Ascending aorta (tissue), 2 donors: ENCODE results near the gene OGFOD2. TPM values are rescaled to one million over a fixed set of nuclear protein-coding genes. Genes with fewer than 3 reads are reported as not detected.

Source experiments
- DNase-seq, 2 donors: peaks; one replicate each; pipeline ENCODE4 v3.0.0-alpha.2; 2019; ENCODE audit warnings: low spot score in 2 of 2
- H3K27ac ChIP-seq, 2 donors: fragments of 200-600 bp; sonication (generic); one replicate each; pipeline ENCODE4 v1.5.1; 2016 to 2017; ENCODE audit warnings: mild to moderate bottlenecking in 1 of 2
- H3K27me3 ChIP-seq: fragments of 200-600 bp; sonication (generic); one replicate; pipeline ENCODE4 v1.5.1; 2017
- H3K36me3 ChIP-seq, 2 donors: fragments of 200-600 bp; sonication (generic); one replicate each; pipeline ENCODE4 v1.5.1; 2016
- H3K4me1 ChIP-seq, 2 donors: fragments of 200-600 bp; sonication (generic); one replicate each; pipeline ENCODE4 v1.5.1; 2016 to 2017; ENCODE audit warnings: mild to moderate bottlenecking in 1 of 2
- H3K4me3 ChIP-seq, 2 donors: fragments of 200-600 bp; sonication (generic); one replicate each; pipeline ENCODE4 v1.5.1; 2016 to 2017; ENCODE audit warnings: mild to moderate bottlenecking in 1 of 2
- H3K9me3 ChIP-seq, 2 donors: fragments of 200-600 bp; sonication (generic); one replicate each; pipeline ENCODE4 v1.5.1; 2016
- intact Hi-C: fragments of 100-400 bp; cut with DNase I; formaldehyde crosslinking; loops from one replicate; pipeline ENCODE4 v1.15.1; 2023
- total RNA-seq: library from RNA; depleted of rRNA; stranded (reverse); fragments of >200 nt; gene quantifications from one replicate; pipeline ENCODE4 v1.1.0, GENCODE V29; 2016
- TF ChIP-seq, protein P1 (sequence below), 3 experiments: fragments of 200-600 bp in 2 of 3; fragments of 450-650 bp in 1 of 3; sonication (generic) in 2 of 3; IDR thresholded peaks; one replicate each; pipeline ENCODE4 v1.5.1; 2016 to 2019; ENCODE audit warnings: antibody characterized with exemption in 3 of 3, mild to moderate bottlenecking in 1 of 3, moderate library complexity in 1 of 3

The OGFOD2 gene
- total RNA-seq, 1 donor from 2014 or later: 19.6 TPM

DNA sequence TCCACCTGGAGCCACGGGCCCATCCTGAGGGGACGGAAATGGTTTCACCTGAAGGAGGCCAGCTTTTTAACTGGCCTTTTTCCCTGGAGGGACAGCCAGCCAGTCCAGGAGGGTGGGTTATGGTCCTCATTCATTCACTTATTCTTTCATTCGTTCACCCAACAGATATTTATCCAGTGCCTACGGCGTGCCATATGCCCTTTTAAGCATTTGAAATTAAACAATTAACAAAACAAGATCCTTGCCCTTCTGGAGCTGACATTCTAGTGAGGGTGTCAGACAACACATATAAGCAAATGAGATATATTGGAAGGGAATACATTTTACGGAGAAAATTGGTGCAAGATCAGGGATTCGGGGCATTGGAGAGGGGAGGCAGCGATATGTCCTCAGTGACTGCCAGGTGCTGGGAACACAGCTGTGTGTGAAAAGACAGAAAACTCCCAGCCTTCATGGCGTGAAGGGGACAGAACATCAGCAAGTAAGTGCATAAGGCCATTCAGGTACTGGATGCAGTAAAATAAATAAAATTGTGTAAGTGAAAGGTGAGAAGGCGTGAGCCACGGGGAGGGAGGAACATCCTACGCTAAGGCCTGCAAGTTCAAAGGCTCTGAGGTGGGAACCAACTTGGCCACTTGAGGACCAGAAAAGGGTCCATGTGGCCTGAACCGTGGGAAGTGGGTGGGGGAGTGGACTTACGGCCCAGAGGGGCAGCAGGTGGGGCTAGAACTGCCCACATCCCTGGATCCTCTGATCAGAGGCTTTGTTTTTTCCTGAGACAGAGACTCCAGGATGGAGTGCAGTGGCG is 8.1 kb upstream of the OGFOD2 start:
- Histone ChIP-seq H3K27ac (peak overlapping the region in 1 of 2 donors; percentile 52), H3K27me3 (no peaks in the 10 kb centered on the region), H3K4me3 (peak overlapping the region; percentile 62 to 73), H3K36me3 (no peaks in the 10 kb centered on the region), H3K4me1 (peaks cover 4 to 26% of the 10 kb centered on the region in 2 donors), H3K9me3 (no peaks in the 10 kb centered on the region)
- TF ChIP-seq, protein P1, sequence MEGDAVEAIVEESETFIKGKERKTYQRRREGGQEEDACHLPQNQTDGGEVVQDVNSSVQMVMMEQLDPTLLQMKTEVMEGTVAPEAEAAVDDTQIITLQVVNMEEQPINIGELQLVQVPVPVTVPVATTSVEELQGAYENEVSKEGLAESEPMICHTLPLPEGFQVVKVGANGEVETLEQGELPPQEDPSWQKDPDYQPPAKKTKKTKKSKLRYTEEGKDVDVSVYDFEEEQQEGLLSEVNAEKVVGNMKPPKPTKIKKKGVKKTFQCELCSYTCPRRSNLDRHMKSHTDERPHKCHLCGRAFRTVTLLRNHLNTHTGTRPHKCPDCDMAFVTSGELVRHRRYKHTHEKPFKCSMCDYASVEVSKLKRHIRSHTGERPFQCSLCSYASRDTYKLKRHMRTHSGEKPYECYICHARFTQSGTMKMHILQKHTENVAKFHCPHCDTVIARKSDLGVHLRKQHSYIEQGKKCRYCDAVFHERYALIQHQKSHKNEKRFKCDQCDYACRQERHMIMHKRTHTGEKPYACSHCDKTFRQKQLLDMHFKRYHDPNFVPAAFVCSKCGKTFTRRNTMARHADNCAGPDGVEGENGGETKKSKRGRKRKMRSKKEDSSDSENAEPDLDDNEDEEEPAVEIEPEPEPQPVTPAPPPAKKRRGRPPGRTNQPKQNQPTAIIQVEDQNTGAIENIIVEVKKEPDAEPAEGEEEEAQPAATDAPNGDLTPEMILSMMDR (IDR thresholded peaks at IDR 0.05): no peak
- intact Hi-C loops: loop anchor here (1.0 to 5.0 kb wide), 3 partner anchors 7 to 265 kb away; partner anchors contain the start of genes MPHOSPH9, MTRFR and VPS37B
- DNase-seq: no peak

GRCh38 chr12:122968104-122968503 is 6.9 kb upstream of the OGFOD2 start:
- TF ChIP-seq, protein P1 (IDR thresholded peaks at IDR 0.05): no peak
- intact Hi-C loops: loop anchor here (5.0 kb wide), 2 partner anchors 71 to 264 kb away; partner anchors contain the start of genes MPHOSPH9, MTRFR and VPS37B
- no peaks in the 10 kb centered on the region for H3K36me3 ChIP-seq
- no peak overlapping the region for H3K4me3 ChIP-seq
- H3K27me3 ChIP-seq: no peaks in the 10 kb centered on the region
- no peak overlapping the region for H3K27ac ChIP-seq
- H3K4me1 ChIP-seq: peaks cover 4 to 26% of the 10 kb centered on the region in 2 donors
- no peaks in the 10 kb centered on the region for H3K9me3 ChIP-seq
- DNase-seq: no peak

DNA sequence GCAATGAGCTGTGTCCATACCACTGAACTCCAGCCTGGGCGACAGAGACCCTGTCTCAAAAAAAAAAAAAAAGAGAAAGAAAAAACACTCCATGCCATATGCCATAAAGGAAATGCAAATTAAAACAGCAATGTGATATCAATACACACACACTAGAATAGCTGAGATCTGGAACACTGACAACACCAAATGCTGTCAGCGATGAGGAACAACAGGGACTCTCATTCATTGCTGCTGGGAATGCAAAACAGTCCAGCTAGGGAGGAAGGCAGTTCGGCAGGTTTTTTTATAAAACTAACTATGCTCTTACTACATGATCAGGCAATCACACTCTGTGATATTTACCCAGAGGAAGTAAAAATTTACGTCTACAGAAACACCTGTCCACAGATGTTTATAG is 5.4 kb upstream of the OGFOD2 start:
- intact Hi-C loops: loop anchor here (5.0 to 10.0 kb wide), 3 partner anchors 72 to 705 kb away; partner anchors contain the start of genes MPHOSPH9, MTRFR, VPS33A and VPS37B
- Histone ChIP-seq H3K36me3 (no peaks in the 10 kb centered on the region), H3K27ac (no peak overlapping the region), H3K9me3 (no peaks in the 10 kb centered on the region), H3K4me1 (peaks cover 0 to 20% of the 10 kb centered on the region in 2 donors), H3K4me3 (no peak overlapping the region), H3K27me3 (no peaks in the 10 kb centered on the region)
- DNase-seq: no peak
- TF ChIP-seq, protein P1 (IDR thresholded peaks at IDR 0.05): no peak

- TF ChIP-seq, protein P1 (IDR thresholded peaks at IDR 0.05): no peak
- H3K4me1 ChIP-seq: peaks cover 8 to 28% of the 10 kb centered on the region in 2 donors
- DNase-seq: peak; percentile 94 to 99
- H3K27ac ChIP-seq: peak overlapping the region; percentile 94 to 99
- intact Hi-C loops: loop anchor here (1.0 to 10.0 kb wide), 2 partner anchors 8 to 710 kb away; partner anchors contain the start of genes ABCB9 and VPS33A
- no peaks in the 10 kb centered on the region for H3K27me3 ChIP-seq
- H3K9me3 ChIP-seq: no peaks in the 10 kb centered on the region
- H3K4me3 ChIP-seq: peak overlapping the region; percentile 86 to 96
- no peaks in the 10 kb centered on the region for H3K36me3 ChIP-seq
These were observed 661 bp upstream of the OGFOD2 start for GRCh38 chr12:122974274-122974891.

- peaks cover 8 to 35% of the 10 kb centered on the region in 2 donors for H3K4me1 ChIP-seq
- DNase-seq: no peak
- peak overlapping the region; percentile 86 to 96 for H3K4me3 ChIP-seq
- H3K27ac ChIP-seq: peak overlapping the region; percentile 94 to 99
- intact Hi-C loops: loop anchor here (10.0 kb wide), 1 partner anchor 711 kb away; the partner anchor contains the start of gene VPS33A
- H3K27me3 ChIP-seq: no peaks in the 10 kb centered on the region
- H3K9me3 ChIP-seq: no peaks in the 10 kb centered on the region
- no peaks in the 10 kb centered on the region for H3K36me3 ChIP-seq
- TF ChIP-seq, protein P1 (IDR thresholded peaks at IDR 0.05): no peak
These were observed 975 bp downstream of the OGFOD2 start for GRCh38 chr12:122975790-122976647.
